ENCODE data around the gene BTBD2.
"Not testable (repeated sequence)": the region's sequence is repeated elsewhere in the genome, so short reads cannot be mapped to it uniquely, and the experiment has no call there.

The BTBD2 gene

DNA sequence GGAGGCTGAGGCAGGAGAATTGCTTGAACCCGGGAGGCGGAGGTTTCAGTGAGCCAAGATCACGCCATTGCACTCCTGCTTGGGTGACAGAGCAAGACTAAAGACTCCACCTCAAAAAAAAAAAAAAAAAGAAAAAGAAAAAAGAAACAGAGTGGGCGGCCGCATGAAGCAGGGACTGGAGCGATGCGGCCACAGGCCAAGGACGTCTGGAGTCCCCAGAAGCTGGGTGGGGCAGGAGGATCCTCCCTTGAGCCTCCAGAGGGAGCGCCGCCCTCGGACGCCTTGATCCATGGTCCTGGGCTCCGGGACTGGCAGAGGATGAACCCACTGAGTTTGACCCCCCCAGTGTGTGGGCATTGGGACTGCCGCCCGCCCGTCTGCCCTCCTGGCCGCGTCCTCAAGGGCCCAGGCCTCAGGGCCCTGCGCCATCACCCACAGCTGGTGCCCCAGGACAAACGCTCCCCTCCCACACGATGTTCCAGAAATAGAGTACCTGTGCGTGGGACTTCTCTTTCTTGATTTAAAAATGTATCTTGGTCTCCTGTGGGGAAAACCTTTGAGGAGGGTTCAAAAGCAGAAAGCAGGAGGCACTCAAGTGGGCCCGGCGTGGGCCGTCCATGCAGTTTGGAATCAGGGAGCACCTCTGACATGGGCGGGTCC is 15.5 kb downstream of the BTBD2 start:
- Histone ChIP-seq H3K36me3 (ENCODE audit: control insufficient read depth, insufficient read depth, low read length) (peaks cover 47% of the 10 kb centered on the region), H3K9me3 (ENCODE audit: control insufficient read depth, insufficient read depth, low read depth, low read length) (no peaks in the 10 kb centered on the region; the same call in 1 of the 2 replicates), H3K27ac (ENCODE audit: low read depth, low read length) (no peak overlapping the region), H3K4me1 (ENCODE audit: control insufficient read depth, insufficient read depth, low read length) (no peaks in the 10 kb centered on the region), H3K27me3 (ENCODE audit: control insufficient read depth, insufficient read depth, low read length) (no peaks in the 10 kb centered on the region), H3K4me3 (ENCODE audit: low read depth, low read length) (no peak overlapping the region), H3K9ac (ENCODE audit: low read length) (no peak overlapping the region)

DNA sequence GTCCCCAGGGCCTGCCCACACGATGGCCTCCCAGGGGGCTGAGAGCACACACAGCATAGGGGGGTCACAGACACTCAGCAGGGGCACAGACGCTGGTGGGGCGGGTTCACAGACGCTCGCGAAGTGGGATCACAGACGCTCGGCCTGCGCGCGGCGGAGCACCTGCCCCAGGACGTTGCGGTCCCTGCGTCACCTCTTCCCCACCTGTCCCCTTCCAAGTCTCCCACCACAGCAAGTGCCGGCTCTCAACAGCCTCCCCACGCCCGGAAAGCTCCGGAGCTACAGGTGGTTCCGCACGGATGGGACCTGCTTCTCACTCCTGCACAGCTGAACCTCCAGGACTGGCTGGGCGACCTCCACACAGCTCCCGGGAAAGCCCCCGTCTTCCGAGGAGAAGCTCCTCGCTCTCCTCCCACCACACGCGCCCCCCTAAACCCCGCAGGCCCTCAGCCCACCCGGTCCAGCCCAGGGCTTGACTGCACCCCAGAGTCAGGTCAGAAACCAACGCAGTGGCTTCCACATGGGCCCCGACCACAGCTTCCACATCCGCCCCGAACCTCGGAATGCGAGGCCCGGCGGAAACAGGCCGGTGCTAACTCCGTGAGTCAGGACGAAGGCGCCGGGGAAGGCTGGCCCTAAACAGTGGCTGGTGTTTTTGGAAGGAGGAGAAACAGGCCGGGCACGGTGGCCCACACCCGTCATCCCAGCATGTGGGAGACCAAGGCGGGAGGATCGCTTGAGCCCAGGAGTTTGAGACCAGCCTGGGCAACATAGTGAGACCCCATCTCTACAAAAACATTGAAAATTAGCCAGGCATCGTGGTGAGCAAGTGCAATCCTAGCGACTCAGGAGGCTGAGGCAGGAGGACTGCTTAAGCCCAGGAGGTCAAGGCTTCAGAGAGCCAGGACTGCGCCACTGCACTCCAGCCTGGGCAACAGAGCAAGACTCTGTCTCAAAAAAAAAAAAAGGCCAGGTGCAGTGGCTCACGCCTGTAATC is 16.5 kb downstream of the BTBD2 start:
- H3K4me1 ChIP-seq (ENCODE audit: control insufficient read depth, insufficient read depth, low read length) = no peaks in the 10 kb centered on the region
- no peak overlapping the region for H3K27ac ChIP-seq (ENCODE audit: low read depth, low read length)
- no peak overlapping the region for H3K4me3 ChIP-seq (ENCODE audit: low read depth, low read length)
- no peaks in the 10 kb centered on the region; the same call in 1 of the 2 replicates for H3K9me3 ChIP-seq (ENCODE audit: control insufficient read depth, insufficient read depth, low read depth, low read length)
- H3K27me3 ChIP-seq (ENCODE audit: control insufficient read depth, insufficient read depth, low read length) = no peaks in the 10 kb centered on the region
- H3K9ac ChIP-seq (ENCODE audit: low read length) = no peak overlapping the region
- H3K36me3 ChIP-seq (ENCODE audit: control insufficient read depth, insufficient read depth, low read length) = peaks cover 47% of the 10 kb centered on the region

DNA sequence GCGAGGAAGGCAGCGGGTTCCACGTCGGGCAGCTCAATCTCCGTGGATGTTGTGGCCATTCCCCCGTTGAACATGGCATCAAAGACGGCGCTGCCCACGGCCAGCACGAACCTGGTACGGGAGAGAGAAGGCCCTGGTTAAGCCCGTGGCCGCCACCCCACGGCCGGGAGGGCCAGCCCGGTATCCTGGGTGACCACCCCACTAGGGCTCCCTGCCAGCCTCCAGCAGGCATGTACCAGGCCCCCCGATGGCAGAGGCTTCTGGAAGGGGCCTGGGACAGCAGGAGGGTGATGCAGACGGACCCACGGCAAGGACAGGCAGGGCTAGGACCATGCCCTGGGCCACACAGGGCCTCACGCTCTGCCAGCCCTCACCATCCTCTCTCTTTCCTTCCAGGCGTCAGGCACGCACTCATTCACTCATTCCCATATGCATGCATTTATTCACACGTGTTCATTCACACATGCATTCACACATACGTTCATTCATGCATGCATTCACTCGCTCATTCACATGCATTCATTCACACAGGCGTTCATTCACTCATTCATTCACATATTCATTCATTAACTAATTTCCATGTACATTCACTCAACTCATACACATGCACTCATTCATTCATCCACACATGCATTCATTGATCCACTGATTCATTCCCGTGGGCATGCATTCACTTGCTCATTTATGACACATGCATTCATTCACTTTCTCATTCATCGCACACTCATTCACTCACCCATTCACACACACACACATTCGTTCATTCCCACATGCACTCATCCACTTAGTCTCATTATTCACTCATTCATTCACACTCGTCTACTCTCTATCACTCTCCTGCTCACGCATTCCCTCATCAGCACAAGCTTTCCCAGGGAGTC is 17.9 kb downstream of the BTBD2 start:
- Histone ChIP-seq H3K9me3 (ENCODE audit: control insufficient read depth, insufficient read depth, low read depth, low read length) (no peaks in the 10 kb centered on the region; the same call in 1 of the 2 replicates), H3K9ac (ENCODE audit: low read length) (no peak overlapping the region), H3K4me1 (ENCODE audit: control insufficient read depth, insufficient read depth, low read length) (no peaks in the 10 kb centered on the region), H3K4me3 (ENCODE audit: low read depth, low read length) (no peak overlapping the region), H3K27me3 (ENCODE audit: control insufficient read depth, insufficient read depth, low read length) (no peaks in the 10 kb centered on the region), H3K27ac (ENCODE audit: low read depth, low read length) (no peak overlapping the region), H3K36me3 (ENCODE audit: control insufficient read depth, insufficient read depth, low read length) (peaks cover 52% of the 10 kb centered on the region)

DNA sequence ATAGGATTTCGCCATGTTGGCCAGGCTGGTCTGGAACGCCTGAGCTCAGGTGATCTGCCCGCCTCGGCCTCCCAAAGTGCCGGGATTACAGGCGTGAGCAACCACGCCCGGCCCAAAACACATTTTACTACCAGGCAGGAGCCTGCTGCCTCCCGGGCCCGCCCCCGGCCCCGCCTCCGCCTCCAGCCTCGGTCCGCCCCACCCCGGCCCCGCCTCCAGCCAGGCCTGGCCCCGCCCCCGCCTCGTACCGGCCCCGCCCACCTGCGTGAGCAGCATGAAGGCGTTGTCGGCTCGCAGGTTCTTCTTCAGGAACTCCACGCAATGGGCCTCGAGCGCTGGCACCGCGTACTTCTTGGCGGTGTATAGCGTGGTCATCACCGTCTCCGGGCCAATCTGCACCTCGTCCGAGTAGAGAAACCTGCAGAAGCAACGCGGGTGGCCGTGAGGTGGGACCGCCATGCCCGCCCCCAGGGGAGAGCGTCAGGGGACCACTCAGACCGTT is 22.7 kb downstream of the BTBD2 start:
- peaks cover 61% of the 10 kb centered on the region for H3K36me3 ChIP-seq (ENCODE audit: control insufficient read depth, insufficient read depth, low read length)
- no peaks in the 10 kb centered on the region for H3K4me1 ChIP-seq (ENCODE audit: control insufficient read depth, insufficient read depth, low read length)
- H3K27ac ChIP-seq (ENCODE audit: low read depth, low read length) = no peak overlapping the region
- H3K27me3 ChIP-seq (ENCODE audit: control insufficient read depth, insufficient read depth, low read length) = no peaks in the 10 kb centered on the region
- H3K9ac ChIP-seq (ENCODE audit: low read length) = no peak overlapping the region
- no peak overlapping the region for H3K4me3 ChIP-seq (ENCODE audit: low read depth, low read length)
- H3K9me3 ChIP-seq (ENCODE audit: control insufficient read depth, insufficient read depth, low read depth, low read length) = no peaks in the 10 kb centered on the region; the same call in 1 of the 2 replicates

DNA sequence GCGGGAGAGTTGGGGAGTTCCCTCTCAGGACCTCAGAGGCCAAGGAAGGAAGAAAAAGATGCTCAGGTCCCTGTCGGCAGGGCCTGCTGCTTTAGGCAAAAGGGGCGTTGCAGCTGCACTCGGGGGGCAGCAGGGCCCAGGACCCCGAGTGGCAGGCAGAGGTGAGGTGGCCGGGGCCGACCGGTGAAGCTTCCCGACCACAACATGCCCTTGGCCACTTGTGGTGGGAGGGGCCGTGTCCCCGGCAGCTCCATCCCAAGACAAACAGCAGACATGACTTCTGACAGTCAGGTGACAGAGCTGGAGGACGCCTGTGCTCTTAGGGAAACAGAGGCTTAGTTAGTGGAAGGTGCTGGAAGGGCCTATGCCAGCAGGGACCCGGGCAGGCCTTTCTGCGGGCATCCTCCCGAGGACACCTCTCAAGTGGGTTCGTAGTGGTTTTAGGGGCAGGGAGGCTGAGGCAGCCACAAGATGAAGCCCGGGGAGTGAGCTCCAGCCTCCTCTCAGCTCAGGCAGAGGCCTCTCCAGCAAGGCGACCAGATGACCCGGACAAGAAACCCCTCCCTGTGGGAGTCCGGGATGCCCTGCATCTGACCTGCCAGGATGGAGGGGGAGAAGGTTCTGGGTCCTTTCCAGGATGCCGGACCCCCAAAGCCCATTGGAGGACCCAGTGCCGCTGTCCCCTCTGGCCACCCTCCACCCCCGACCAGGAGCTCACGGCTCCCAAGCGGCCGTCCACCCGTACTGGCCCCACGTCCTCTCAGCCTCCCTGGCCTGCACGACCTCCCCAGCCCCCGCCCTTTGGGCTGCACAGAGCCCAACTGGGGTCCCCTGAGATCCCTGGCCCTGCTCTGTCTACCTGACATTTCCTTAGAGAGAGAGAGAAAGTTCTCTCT is 24.2 kb downstream of the BTBD2 start:
- H3K36me3 ChIP-seq (ENCODE audit: control insufficient read depth, insufficient read depth, low read length) = peaks cover 61% of the 10 kb centered on the region

DNA sequence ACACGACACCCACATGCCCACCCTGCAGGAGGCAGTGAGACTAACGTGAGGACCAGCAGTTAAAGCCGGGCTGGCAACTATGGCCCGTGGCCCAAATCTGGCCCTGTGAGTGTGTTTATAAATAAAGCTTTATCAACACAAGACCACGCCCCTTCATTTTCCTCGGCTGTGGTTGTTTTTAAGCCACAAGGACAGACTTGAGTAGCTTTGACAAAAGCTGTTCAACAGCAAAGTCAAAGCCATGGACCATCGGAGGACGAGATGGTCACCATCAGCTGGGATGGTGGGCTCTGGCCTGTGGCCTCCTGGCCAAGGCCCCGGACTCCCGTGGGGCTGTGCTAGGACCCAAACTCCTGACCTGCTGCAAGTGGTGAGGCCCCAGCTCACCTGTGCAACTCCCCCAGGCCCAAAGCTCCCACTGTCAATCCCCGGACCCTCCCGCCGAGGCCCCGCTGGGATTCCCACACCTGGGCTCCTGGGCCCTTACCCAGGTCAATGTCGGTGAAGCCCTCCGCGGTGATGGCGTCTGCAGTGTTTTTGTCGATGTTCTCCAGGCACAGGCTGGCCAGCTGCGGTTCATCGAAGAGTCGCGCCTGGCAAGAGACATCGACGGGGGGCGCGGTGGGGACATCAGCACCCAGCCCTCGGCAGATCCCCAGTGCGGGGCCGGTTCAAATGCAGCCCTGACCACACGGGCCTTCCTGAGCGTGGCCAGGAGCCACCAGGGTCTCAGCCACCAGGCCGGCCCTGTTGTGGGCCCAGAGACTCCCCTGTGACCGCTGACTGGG is 25.1 kb downstream of the BTBD2 start:
- Histone ChIP-seq H3K36me3 (ENCODE audit: control insufficient read depth, insufficient read depth, low read length) (peaks cover 63% of the 10 kb centered on the region), H3K4me3 (ENCODE audit: low read depth, low read length) (no peak overlapping the region), H3K27me3 (ENCODE audit: control insufficient read depth, insufficient read depth, low read length) (no peaks in the 10 kb centered on the region), H3K27ac (ENCODE audit: low read depth, low read length) (no peak overlapping the region), H3K9me3 (ENCODE audit: control insufficient read depth, insufficient read depth, low read depth, low read length) (no peaks in the 10 kb centered on the region), H3K4me1 (ENCODE audit: control insufficient read depth, insufficient read depth, low read length) (no peaks in the 10 kb centered on the region), H3K9ac (ENCODE audit: low read length) (no peak overlapping the region)

More for the DNA sequence above, 24.2 kb downstream of the BTBD2 start:
- Histone ChIP-seq H3K4me3 (ENCODE audit: low read depth, low read length) (no peak overlapping the region), H3K4me1 (ENCODE audit: control insufficient read depth, insufficient read depth, low read length) (no peaks in the 10 kb centered on the region), H3K27ac (ENCODE audit: low read depth, low read length) (no peak overlapping the region), H3K9ac (ENCODE audit: low read length) (no peak overlapping the region), H3K27me3 (ENCODE audit: control insufficient read depth, insufficient read depth, low read length) (no peaks in the 10 kb centered on the region), H3K9me3 (ENCODE audit: control insufficient read depth, insufficient read depth, low read depth, low read length) (no peaks in the 10 kb centered on the region; the same call in 1 of the 2 replicates)

DNA sequence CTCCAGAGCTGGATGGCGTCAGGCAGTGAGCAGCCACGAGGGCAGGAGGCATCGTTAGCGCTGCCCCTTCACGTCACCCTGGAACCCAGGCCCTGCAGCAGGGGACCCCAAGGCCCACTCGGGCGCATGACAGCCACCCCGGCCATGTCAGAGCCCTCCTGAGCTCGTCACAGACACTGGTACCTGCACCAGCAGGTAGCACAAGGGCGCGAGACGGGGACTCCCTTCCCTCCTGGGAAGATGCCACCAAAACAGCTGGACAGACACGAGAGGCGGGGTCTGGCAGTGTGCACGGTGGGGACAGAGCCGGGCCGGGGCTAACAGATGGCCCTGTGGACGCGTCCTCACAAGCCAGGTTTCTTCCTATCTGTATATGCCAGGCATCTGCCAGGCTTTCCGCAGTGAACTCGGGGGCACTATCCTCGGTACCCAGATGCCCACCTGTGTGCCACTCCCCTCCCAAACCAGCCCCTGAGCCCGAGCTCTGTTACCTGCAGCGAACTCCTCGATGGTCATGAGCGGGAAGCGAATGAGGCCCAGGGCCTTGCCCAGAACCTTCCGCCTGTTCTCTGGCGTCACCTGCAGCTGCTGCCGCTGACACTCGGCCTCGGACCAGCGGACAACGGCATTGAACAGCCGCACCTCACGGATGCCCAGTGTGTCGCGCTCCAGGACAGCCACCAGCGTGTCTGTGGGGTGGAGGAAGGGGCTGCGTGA is 25.8 kb downstream of the BTBD2 start:
- Histone ChIP-seq H3K27ac (ENCODE audit: low read depth, low read length) (no peak overlapping the region), H3K4me1 (ENCODE audit: control insufficient read depth, insufficient read depth, low read length) (no peaks in the 10 kb centered on the region), H3K9me3 (ENCODE audit: control insufficient read depth, insufficient read depth, low read depth, low read length) (no peaks in the 10 kb centered on the region), H3K4me3 (ENCODE audit: low read depth, low read length) (no peak overlapping the region), H3K9ac (ENCODE audit: low read length) (no peak overlapping the region), H3K36me3 (ENCODE audit: control insufficient read depth, insufficient read depth, low read length) (peaks cover 70% of the 10 kb centered on the region), H3K27me3 (ENCODE audit: control insufficient read depth, insufficient read depth, low read length) (no peaks in the 10 kb centered on the region)

DNA sequence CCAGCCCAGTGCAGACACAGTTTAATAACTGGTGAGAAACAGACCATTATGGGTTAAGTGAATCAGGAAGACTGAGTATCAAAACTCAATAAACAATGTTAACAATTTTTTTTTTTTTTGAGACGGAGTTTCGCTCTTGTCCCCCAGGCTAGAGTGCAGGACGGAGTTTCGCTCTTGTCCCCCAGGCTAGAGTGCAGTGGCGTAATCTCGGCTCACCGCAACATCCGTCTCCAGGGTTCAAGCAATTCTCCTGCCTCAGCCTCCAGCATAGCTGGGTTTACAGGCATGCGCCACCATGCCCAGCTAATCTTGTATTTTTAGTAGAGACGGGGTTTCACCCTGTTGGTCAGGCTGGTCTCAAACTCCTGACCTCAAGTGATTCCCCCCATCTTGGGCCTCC is 27.1 kb downstream of the BTBD2 start:
- not testable (repeated sequence) for H3K4me3 ChIP-seq (ENCODE audit: low read depth, low read length); H3K9me3 ChIP-seq (ENCODE audit: control insufficient read depth, insufficient read depth, low read depth, low read length); H3K27ac ChIP-seq (ENCODE audit: low read depth, low read length); H3K9ac ChIP-seq (ENCODE audit: low read length); H3K4me1 ChIP-seq (ENCODE audit: control insufficient read depth, insufficient read depth, low read length); H3K27me3 ChIP-seq (ENCODE audit: control insufficient read depth, insufficient read depth, low read length)
- peaks cover 77% of the 10 kb centered on the region for H3K36me3 ChIP-seq (ENCODE audit: control insufficient read depth, insufficient read depth, low read length)

Measured in HUES6 (cell line).